ENCODE data around the gene TMEM237.
"Not testable (repeated sequence)": the region's sequence is repeated elsewhere in the genome, so short reads cannot be mapped to it uniquely, and the experiment has no call there.

The TMEM237 gene, protein sequence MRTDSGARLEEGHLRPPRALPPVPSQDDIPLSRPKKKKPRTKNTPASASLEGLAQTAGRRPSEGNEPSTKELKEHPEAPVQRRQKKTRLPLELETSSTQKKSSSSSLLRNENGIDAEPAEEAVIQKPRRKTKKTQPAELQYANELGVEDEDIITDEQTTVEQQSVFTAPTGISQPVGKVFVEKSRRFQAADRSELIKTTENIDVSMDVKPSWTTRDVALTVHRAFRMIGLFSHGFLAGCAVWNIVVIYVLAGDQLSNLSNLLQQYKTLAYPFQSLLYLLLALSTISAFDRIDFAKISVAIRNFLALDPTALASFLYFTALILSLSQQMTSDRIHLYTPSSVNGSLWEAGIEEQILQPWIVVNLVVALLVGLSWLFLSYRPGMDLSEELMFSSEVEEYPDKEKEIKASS

DNA sequence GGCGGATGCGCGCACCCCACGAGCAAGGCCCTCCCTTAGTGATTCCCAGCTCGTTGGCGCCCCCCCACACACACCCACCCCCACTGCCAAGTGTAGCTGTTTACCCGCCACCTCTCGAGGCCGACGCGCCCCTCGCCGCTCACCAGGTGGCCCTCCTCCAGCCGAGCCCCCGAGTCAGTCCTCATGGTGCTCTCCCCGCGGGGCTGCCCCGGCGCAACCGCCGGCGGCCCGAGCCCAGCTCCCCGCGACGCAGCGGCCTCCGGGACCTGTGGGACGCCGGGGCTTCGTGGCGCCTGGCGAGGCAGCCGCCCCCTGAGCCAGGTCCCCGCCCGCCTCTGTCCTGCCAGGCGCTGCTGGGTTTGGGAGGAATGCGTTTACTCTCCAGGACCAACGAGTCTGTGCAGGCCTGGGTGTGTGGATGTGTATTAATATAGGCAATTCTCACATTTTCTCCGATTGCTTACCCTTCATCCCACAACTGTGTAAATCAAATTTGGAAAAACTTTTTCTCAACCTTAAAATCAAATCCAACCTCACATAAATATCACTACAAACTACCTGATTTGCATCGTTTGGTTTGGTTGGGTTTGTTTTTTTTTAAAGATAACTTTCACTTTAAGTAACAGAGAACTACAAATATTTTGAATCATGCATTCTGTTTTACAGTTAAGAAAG lies at the start of gene TMEM237:
TMEM237 (minus strand) TSS at position 288 of the 675 bp plus-strand sequence; CDS start at position 185, 103 bp downstream.
- DNase-seq = peak in 30 of 58 donors; percentile 29 to 85 (median 62)

DNA sequence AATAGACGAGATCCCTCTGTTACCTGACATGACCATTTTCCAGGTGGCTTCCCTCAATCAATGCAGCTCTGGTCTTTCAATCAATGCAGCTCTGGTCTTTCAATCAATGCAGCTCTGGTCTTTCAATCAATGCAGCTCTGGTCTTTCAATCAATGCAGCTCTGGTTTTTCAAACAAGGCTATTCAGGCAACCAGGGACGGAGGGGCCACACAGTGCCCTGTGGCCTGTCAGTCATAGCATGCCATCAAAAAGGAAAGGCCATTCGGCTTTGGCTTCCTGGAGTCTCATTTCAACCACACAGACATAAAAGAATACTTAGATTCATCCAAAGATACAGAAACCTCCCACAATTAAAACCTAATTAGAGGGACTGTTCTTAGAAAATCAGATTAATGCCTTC lies 41.9 kb upstream of the TMEM237 start:
- no peak for DNase-seq

DNA sequence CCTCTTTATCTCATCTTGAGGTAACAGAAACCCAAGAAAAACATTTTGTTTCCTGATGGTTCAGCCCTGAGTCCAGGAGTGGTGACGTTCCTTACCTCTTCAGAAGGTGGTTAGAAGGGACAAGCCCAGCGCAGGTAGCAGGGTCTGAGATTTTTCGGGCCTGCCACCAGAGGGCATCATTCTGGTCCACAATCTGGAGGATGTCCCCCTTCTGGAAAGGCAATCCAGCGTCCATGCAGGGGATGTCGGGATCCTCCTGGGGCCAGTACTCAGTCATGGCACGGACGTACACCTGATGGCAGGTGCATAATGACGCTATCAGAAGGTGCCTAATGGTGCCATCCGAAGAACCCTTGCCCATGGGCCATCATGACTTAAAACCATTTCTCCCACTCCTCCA lies 37.4 kb upstream of the TMEM237 start:
- DNase-seq = no peak

DNA sequence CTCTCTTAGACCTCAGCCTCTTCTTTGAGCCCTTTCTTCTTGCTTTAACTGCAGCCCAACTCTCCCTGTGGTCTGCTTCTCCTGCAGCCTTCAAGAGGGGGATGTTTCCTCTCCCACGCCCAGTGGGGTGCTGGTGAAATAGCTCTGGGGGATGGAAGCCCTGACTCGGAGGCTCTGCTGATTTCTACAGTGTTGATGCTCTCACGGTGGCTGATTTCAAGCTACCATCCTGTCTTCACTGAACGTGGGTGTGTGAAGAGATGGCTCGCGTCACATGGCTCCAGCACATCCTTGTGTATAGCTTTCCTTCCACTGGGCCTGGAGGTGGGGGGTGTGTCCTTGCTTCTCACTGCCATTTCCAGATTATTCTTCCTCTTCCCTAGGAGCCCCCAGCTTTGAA lies 35.1 kb upstream of the TMEM237 start:
- peak in 23 of 58 donors; percentile 1 to 51 (median 16) for DNase-seq

DNA sequence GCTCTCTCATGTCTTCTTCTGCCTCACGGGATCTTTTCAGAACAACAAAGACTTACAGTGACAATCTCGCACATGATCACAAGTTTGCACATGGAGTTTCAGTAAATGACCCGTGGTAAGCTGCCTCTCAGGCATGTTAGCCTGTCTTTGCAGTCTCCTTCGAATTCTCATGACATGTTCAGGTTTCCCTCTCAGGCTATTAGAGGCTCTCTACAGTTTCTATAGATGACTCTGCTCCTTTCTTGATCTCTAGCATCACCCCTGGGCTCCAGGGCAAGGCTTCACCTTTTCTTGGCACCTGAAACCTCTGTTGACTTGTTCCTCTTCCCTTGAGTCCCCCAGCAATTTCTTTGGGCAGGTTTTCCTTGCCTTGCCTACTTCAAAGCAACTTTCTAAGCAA lies 32.2 kb upstream of the TMEM237 start:
- no peak for DNase-seq

DNA sequence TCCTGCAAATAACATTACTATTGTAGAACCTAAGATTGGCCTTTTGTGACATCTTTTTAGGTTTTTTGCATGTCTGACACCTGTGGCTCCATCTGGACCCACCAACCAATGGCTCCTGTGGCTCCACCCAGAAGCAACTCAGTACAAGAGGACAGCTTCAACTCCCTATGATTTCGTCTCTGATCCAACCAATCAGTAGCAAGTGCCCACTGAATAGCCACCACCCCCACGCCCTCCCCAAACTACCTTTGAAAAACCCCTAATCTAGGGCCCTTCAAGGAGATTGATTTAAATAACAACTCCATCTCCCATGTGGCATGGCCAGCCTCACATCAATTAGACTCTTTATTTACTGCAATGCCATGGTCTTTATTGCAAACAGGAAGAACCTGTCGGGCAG lies 31.5 kb upstream of the TMEM237 start:
- DNase-seq = no peak

DNA sequence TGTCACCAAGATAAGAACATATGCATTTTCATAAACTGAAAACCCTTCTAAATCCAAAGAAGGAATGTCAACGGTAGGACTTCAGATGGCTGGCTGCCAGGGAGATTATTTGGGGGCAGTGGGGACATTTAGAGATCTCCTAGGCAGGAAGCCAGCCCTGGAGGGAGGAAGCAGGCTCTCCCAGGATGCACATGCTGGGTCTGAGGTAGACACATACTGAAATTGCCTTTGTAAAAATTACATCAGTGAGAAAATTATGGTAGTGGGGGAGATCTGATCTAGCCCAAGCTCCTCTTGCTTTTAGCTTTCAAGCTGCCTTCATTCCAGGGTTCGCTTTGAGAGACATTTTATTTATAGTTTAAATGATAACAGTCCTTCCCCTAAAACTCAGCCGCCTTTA lies 31.0 kb upstream of the TMEM237 start:
- no peak for DNase-seq

DNA sequence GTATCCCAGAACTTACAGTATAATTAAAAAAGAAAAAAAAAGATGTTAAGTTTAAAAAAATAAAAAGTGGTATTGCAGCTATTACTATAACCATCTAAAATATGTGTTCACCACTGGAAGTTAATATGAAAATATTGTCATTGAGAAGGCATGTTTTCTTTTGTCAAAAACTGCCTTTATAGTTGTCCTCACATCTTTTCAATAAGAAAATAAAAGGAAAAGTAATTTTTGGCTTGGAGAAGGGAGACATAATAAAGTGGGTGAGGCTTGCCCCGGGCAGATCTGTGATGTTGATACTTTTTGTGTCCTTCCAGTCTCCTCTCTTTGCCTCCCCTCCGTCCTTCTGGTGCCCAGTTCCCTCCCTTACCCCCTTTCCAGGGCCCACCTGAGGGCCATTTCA lies 30.2 kb upstream of the TMEM237 start:
- DNase-seq = no peak

DNA sequence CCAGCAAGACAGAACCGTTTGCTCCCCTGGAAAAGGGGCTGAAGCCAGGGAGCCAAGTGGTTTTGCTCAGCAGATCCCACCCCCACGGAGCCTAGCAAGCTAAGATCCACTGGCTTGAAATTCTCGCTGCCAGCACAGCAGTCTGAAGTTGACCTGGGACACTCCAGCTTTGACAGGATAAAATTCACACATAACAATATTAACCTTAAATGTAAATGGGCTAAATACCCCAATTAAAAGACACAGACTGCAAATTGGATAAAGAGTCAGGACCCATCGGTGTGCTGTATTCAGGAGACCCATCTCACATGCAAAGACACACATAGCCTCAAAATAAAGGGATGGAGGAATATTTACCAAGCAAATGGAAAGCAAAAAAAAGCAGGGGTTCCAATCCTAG lies 27.9 kb upstream of the TMEM237 start:
- not testable (repeated sequence) for DNase-seq

DNA sequence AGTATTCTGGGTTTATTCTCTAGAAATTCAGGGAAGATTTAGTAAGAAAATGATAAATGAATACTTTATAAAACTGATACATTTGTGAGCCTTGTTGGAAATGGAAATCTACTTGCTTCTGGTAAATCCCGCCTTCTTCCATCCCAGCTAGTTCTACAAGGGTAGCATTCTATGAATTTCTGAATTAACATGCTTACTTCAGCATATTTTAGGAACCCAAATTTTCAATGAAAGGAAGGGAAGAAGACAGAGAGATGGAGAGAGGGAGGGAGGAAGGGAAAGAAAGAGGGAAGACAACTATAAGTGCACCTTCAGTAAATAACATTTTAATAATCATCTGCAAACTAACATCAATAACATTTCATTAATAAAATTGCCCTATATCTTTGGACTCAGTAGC lies 26.6 kb upstream of the TMEM237 start:
- DNase-seq = no peak

DNA sequence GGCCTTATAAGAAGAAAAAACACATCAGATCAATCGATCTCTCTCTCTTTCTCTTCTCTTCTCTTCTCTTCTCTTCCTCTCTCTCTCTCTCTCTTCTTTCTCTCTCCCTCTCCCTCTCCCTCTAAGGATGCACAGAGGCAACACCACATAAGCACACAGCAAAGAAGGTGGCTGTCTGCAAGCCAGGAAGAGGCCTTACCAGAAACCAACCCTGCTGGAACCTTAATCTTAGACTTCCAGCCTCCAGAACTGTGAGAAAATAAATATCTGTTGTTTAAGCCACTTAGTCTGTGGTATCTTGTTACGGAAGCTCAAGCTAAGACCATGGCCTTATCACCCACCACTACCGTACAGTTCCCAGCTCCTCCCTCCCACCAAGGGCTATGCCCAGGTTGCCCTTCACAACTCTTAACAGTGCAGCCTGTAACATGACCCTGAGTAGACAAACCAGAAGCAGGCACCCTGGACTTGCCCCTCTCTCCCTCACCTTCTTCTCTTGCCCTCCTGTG lies 25.2 kb upstream of the TMEM237 start:
- DNase-seq = no peak

DNA sequence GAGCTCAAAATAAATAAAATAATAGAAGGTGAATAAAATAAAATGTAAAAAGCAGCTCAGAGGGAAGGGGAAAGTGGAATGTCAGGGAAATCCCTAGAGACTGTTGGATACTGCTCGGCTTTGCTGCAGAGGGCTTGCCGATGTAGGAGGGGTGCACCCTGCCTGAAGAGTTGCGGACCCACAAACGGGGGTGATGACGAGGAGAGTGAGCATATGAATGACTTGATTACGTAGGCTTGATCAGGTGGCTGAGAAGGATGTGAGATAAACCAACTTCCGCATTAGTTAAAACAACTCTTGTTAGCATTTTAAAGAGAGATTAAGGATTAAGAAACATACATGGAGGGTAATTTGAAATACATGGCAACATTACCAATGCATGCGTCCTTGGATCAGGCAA lies 21.0 kb upstream of the TMEM237 start:
- DNase-seq = no peak

DNA sequence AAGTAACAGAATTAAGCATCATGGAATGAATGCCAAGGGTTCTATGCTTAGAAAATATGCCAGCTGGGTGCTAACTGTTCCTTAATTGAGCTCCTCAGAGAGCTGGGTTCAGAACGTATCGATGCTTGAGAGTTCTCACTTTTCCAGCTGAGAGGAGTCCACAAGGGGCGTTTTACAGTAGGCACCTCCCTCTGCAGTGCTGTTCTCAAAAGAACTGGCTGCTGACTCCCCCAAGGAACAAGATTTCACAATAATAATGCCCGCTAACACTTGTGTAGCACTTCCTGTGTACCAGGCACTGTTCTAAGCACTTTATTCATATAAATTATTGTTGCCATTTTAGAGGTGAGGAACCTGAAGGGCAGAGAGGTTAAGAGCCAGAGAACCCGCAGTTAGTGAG lies 18.1 kb upstream of the TMEM237 start:
- DNase-seq = no peak

DNA sequence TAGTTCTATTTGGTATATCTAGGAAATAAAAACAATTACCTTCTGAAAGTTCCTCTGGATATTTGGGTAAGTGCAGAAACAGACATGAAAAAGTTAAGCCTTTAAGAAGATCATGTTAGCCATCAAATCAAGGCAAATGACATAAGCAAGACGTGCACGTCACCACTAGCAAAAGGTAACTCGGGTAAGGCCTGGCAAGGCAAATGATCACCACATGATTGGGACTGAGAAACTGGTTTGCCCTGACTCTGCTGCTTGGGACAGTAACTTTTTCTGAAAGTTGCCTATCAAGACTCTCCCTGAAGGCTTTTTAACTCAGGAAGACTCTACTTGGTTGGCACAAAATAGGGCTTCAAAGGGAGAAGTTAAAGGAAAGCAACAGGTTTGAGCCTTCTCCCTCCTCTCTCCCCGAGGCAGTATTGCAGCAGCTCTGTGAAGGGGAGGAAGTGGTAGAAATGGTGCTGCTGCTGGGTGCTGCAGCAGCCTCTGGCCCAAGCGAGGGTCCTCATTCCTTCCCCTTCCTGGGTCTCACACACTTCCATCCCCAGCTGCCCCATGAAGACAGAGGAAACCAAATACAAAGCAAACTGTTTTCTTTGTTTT lies 17.1 kb upstream of the TMEM237 start:
- no peak for DNase-seq

DNA sequence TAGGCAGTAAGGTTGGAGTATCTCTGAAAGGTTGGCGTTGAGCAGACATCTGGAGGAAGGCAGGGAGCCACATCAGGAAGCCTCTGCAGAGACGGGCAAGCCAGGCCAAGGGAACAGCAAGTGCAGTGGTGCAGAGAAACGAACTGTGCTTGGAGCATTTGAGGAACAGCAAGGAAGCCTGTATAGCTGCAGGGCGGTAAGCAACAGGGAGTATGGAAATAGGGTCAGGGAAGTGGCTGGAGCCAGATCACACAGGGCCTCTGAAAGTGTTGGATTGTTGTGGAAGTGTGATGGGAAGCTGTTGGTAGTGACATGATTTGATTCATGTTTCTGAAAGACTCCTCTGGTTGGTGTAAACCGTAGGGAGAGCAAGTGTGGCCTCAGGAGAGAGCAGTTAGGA lies 13.4 kb upstream of the TMEM237 start:
- DNase-seq = no peak

DNA sequence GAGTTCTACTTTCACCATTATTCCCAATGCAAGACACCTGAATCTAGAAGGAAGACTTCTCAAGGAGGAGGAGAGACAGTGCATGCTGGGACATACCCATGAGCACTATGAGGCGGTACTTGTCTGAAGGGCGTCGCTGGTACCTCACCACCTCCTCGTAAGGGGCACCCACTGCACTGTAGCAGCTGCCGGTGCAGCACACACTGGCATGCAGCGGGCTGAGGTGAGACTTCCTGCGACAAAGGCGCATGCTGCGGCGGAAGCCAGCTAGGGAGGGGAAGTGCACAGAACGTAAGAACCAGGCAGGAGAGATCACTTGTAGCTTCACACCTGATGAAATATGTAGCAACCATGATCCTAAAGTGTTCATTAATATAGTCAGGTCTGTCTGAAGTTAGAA lies 12.8 kb upstream of the TMEM237 start:
- no peak for DNase-seq

DNA sequence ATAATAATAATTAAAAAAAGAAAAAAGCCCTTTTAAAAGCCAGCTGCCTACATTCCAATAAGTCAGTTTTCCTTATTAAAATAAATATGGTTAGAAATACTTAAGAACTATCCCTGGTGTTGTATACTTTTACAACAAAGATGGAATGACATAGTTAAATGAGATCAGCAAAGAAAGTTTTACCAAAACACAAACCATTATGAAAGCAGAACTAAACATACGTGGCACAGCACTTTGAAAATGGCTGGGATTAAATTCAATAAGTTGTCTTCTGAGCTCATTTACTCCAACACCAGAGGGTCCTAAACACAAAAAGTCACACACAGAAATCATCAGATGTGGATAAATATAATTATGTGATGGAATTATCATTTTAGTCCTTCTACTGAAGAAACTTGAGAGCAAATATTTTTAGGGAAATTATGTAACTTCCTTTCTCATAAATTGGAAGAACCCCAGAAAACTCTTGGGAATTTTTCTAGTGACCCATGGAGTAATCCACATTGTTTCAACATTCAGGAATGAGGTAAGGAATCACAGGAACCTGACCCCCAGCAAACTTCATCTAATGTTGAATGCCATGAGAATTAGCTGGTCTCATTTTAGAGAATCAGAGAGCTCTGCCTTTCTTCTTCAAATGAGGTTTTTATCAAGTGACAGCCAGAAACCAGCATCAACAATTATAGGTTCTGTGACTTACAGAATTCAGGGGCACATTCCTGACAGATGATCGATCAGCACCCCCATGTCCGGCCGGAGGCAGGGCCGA lies 11.5 kb upstream of the TMEM237 start:
- DNase-seq = no peak

DNA sequence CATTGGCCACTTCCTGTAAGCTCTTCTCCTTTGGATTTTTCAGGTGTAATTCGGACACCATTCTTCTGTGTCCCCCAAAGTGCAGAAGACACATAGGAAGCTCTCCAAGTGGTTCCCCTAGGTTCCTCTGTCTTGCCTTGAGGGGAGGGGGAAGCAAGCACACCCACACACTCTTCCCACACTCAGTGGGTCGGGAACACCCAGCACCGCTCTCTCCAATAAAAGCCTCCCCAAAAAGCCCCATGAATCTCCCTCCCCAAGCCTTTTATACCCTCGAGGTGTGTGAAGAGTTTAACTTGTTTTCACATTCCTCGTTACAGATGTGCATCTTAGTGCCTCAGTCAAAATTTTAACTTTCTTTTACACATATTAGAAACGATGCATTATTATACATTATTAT lies 9.9 kb upstream of the TMEM237 start:
- DNase-seq = no peak

DNA sequence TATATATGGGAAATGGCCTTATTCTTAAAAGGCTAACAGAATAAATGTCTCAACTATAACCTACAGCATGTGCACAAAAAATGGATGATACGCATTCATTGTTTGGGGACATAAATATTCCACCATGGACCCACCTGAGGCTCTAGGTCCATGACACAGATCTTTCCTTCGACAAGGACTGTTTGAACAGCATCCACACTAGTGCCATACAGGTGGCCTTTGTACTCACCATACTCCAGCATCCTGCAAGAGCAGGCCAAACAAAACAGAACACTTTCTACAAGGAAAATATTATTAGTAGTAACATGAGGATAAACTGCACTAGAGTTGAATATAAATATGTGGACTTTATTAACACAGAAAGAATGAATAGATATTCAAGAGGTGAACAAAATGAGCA lies 6.1 kb upstream of the TMEM237 start:
- no peak for DNase-seq

DNA sequence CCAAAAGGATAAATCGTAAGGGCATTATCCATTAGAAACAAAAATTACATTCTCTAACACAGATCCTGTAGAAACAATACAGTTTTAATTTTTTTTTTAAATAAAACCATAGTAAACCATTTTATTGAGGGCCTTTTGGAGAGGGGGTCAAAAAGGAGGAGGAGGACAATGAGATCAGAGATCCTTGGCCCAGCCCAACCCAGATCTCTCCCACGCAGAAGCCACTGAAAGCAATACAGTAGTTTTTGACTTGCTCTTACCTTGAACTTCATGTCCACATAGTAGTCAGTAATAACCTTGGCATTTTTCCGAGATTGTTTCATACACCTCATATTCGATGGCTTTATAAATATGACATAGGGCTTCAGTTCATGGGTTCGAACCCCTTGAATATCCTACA lies 4.1 kb upstream of the TMEM237 start:
- DNase-seq = no peak

DNA sequence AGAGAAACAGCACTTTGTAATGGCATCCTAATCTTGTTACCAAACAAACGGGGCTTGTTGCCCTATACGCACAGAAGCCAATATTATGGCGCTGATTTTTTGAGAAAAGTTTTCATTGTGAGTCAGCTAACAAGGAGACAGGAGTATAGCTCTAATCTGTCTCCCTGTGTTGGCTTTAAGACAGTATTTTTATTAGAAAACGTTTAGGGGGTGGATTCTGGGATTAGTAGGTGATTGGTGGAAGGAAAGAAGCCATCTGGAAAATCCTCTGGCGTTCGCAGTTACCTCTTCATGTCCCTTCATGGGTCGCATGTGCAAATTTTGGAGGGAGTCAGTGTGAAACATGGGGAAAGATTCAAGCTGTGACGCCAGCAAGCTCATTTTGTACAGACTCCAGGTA lies 698 bp upstream of the TMEM237 start:
- DNase-seq = peak in 3 of 58 donors; percentile 2 to 8 (median 7)
